ENCODE measurements around the gene POTEI.
"Not testable (repeated sequence)": the region's sequence is repeated elsewhere in the genome, so short reads cannot be mapped to it uniquely, and the experiment has no call there.

The POTEI gene

DNA sequence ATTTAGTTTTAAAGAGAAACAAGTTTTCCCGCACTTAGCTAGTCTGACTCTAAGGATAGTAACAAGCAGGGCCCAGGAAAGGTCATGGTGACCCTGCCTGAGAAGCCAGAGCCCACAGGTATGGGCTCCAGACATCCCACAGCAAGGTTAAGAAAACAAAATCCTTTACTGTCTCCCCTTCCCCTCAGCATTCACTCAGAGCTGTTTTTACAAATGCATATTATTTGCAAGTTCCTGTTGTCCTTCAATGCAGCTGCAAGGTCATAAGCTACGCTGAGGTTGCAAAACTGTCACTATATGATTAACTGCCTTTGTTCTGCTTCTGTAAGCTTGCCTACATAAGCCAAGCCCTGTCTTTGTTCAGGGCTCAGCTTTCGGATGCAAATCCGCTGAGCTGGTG lies 18.1 kb downstream of the POTEI start:
- in situ Hi-C loops (cut with MboI; ENCODE audit: low sequenced_read_pairs), result not testable (repeated sequence)

DNA sequence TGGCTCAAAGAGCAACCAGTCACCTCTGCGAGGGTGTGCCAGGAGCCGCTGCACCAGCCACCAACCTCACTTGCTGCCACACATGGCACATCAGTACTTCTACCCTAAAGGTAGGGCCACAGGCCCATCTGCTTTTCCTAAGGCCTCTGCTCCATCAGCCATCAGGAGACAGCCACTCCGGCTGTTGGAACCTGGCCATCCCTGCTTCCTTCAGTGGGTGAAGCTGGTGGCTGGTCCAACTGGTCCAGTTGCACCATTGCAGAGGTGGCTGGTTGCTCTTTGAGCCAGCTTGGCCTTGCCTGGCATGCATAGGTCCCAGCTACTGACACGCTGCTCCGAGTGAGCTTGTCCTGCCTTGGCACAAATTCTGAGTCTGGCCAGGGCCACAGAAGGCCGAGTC lies 53.7 kb downstream of the POTEI start:
- in situ Hi-C loops (cut with MboI; ENCODE audit: low sequenced_read_pairs), result not testable (repeated sequence)

DNA sequence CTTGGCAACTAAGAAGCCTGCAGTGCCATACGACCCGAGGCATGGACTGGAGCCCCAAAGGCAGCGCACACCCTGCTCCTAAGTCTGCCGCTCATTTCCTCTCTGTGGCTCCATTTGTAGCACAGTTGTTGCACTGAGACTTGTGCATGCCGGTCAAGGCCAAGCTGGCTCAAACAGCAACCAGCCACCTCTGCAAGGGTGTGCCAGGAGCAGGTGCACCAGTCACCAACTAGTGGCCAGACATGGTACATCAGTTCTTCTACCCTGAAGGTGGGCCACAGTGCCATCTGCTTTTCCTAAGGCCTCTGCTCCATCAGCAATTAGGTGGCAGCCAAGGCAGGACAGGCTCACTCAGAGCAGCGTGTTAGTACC lies 54.4 kb downstream of the POTEI start:
- in situ Hi-C loops (cut with MboI; ENCODE audit: low sequenced_read_pairs), result not testable (repeated sequence)

DNA sequence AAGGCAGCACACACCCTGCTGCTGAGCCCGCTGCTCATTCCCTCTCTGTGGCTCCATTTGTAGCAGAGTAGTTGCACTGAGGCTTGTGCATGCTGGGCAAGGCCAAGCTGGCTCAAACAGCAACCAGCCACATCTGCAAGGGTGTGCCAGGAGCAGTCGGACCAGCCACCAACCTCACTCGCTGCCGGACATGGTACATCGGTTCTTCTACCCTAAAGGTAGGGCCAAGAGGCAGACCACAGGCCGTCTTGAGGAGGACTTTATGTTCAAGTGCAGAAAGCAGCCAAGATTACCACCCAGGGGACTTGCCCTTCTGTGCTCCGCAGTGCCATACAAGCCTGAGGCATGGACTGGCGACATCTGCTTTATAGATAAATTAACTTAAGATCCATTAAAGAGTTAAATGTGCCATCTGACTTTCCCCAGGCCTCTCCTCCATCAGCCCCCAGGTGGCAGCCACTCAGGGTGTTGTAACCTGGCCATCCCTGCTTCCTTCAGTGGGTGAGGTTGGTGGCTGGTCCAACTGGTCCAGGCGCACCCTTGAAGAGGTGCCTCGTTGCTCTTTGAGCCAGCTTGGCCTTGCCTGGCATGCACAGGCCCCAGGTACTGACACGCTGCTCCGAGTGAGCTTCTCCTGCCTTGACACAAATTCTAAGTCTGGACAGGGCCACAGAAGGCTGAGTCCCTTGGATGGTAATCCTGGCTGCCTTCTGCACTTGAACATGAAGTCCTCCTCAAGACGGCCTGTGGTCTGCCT lies 55.0 kb downstream of the POTEI start:
- in situ Hi-C loops (cut with MboI; ENCODE audit: low sequenced_read_pairs), result not testable (repeated sequence)

DNA sequence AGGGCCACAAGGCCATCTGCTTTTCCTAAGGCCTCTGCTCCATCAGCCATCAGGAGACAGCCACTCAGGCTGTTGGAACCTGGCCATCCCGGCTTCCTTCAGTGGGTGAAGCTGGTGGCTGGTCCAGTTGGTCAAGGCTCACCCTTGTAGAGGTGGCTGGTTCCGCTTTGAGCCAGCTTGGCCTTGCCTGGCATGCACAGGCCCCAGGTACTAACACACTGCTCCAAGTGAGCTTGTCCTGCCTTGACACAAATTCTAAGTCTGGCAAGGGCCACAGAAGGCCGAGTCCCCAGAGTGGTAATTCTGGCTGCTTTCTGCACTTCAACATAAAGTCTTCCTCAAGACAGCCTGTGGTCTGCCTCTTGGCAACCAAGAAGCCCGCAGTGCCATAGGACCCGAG lies 56.2 kb downstream of the POTEI start:
- in situ Hi-C loops (cut with MboI; ENCODE audit: low sequenced_read_pairs), result not testable (repeated sequence)

DNA sequence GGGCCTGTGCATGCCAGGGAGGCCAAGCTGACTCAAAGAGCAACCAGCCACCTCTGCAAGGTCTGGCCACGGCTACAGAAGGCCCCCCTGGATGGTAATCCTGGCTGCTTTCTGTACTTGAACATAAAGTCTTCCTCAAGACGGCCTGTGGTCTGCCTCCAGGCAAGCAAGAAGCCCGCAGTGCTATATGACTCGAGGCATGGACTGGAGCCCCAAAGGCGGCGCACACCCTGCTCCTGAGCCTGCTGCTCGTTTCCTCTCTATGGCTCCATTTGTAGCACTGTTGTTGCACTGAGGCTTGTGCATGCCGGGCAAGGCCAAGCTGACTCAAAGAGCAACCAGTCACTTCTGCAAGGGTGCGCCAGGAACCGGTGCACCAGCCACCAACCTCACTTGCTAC lies 57.3 kb downstream of the POTEI start:
- in situ Hi-C loops (cut with MboI; ENCODE audit: low sequenced_read_pairs), result not testable (repeated sequence)

DNA sequence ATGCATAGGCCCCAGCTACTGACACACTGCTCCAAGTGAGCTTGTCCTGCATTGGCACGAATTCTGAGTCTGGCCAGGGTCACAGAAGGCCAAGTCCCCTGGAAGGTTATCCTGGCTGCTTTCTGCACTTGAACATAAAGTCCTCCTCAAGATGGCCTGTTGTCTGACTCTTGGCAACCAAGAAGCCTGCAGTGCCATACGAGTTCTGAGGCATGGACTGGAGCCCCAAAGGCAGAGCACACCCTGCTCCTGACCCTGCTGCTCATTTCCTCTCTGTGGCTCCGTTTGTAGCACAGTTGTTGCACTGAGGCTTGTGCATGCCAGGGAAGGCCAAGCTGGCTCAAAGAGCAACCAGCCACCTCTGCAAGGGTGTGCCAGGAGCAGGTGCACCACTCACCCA lies 57.9 kb downstream of the POTEI start:
- in situ Hi-C loops (cut with MboI; ENCODE audit: low sequenced_read_pairs), result not testable (repeated sequence)

DNA sequence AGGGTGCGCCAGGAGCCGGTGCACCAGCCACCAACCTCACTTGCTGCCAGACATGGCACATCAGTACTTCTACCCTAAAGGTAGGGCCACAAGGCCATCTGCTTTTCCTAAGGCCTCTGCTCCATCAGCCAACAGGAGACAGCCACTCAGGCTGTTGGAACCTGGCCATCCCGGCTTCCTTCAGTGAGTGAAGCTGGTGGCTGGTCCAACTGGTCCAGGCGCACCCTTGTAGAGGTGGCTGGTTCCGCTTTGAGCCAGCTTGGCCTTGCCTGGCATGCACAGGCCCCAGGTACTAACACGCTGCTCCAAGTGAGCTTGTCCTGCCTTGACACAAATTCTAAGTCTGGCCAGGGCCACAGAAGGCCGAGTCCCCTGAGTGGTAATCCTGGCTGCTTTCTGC lies 58.8 kb downstream of the POTEI start:
- in situ Hi-C loops (cut with MboI; ENCODE audit: low sequenced_read_pairs), result not testable (repeated sequence)

DNA sequence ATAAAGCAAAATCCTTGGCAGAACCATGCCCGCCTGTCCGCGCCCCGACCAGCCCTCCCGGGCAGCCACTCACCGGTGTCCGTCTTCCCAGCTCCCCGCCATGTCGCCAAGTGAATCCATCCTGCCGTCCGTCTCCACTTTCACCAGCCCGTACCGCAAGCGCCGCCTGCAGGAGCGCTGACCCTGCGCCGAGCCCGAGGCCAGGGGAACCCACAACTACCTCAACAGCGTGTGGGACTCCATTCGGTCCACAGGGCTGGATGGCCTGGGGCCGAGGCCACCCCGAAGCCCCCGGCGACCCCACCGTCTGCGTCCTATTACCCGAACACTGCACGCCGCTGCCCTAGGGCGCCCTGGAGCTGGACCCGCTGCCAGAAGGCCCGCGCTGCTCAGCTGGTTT lies 81.5 kb downstream of the POTEI start:
- in situ Hi-C loops (cut with MboI; ENCODE audit: low sequenced_read_pairs), result not testable (repeated sequence)

DNA sequence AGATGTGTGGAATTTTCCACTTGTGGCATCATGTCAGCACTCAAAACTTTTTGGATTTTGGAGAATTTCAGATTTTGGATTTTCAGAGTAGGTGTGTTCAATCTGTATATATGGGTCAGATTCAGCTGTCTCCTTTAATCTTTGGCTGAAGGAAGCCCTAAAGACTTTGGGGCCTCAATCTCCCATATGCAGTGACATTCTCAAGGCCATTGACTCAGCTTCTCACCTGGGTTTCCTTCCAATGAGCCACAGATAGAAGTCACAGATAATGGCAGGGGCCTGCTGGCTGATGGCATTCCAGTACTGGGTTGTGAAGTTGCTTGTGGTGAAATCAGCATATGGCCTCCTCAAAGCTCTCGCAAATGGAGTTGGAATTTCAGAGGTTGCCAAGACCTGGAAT lies 90.3 kb downstream of the POTEI start:
- in situ Hi-C loops (cut with MboI; ENCODE audit: low sequenced_read_pairs), result not testable (repeated sequence)

DNA sequence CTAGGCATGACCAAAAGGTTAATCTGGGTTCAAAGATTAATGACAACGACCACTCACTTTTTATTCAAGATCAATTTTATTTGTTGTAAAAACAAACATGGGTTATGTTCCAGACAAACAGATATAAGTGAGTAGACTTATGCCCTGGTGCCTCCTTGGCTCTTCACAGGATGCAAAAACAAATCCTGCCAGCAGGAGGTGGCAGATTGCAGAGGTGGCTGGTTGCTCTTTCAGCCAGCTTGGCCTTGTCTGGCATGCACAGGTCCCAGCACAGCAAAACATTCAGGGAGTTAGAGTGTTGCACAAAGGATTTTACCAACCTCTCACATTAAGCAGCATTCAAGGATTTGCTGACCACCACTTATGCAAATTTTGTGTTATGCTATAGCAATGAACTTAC lies 92.4 kb downstream of the POTEI start:
- in situ Hi-C loops (cut with MboI; ENCODE audit: low sequenced_read_pairs), result not testable (repeated sequence)
